HG03442 (cell line): ENCODE data around the gene PFDN1.

Source experiments
- ATAC-seq: cut with Tn5 transposase; IDR thresholded peaks from one replicate; pipeline ENCODE4 v1.9.1; 2021; ENCODE audit warnings: mild to moderate bottlenecking, moderate library complexity; ENCODE audit not compliant: unreplicated experiment

The PFDN1 gene

DNA sequence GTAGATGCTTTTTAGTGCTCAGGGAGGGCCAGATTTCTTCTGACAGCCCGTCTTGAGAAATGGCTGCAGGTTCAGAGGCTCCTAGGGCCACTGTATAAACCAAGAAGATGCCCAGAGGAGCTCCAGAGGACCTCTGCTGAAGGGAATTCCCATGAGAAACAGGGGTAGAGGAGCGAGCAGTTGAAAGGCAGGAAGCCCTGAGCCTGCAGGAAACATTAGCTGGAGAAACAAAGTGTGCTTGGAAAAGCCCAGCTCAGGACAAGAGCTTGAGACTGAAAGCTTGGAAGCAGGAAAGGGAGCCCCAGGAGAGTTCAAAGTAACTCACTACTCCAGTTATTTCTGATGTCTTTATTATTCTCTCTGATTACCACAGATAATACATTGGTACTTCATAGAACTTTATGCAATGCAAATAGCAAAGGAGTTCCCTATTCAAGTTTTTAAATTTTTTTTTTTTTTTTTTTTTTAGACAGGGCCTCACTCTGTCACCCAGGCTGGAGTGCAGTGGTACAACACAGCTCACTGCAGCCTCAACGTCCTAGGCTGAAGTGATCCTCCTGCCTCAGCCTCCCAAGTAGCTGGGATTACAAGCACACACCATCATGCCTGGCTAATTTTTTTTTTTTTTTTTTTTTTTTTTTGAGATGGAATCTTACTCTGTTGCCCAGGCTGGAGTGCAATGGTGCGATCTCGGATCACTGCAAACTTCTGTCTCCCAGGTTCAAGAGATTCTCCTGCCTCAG lies 27.0 kb upstream of the PFDN1 start:
- no peak for ATAC-seq

DNA sequence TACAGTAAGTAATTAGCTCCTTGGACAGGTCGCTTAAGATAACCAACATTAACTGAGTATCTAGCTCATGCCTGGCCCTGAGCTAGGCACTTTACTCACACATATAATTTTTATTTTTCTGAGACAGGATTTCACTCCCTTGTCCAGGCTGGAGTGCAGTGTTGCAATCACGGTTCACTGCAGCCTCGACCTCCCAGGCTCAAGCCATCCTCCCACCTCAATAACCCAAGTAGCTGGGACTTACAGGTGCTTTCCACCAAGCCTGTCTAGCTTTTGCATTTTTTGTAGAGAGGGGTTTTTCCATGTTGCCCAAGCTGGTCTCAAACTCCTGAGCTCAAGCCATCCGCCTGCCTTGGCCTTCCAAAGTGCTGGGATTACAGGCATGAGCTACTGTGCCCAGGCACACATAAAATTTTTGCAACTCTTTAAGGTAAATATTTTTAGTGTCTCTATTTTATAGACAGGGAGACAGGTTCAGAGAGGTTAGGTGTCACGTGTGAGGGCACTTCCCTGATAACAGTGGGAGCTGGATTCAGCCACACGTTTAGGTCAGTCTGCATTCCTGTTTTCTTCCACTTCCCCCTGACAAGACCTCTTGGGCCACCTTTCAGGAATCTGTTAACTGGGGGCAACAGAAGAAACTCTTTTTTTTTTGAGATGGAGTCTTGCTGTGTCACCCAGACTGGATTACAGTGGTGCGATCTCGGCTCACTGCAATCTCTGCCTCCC lies 25.3 kb upstream of the PFDN1 start:
- no peak for ATAC-seq

DNA sequence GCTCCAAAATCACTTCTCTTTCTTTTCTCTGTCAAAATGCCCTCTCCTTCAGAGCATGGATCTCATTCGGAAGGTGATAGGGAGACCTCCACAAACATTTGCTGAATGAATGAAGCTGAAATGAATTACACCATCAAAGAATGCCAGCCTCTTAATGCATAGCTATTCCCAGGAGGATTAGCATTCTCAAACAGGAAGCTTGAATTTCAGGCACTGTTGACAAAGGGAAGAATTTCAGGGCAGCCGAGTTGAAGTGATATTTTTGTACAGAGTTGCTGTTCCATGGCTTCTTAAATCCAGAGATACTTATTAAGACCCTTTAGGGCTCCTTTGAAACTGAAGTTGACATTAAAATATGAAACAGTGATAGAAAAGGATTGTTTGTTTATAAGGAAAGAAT lies 24.7 kb upstream of the PFDN1 start:
- no peak for ATAC-seq

DNA sequence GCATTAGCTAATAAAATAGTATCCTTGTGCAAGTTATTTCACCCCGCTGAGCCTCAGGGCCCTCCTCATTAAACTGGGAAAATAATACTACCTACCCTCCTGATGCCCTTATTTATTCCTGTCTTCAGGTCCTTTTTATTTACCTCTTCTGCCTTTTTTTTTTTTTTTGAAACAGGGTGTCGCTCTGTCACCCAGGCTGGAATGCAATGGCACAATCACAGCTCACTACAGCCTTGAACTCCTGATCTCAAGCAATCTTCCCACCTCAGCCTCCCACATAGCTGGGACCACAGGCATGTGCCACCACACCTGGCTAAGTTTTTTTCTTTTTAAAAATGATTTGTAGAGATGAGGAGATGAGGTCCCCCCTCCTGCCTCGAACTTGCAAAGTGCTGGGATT lies 22.6 kb upstream of the PFDN1 start:
- ATAC-seq, result no peak

DNA sequence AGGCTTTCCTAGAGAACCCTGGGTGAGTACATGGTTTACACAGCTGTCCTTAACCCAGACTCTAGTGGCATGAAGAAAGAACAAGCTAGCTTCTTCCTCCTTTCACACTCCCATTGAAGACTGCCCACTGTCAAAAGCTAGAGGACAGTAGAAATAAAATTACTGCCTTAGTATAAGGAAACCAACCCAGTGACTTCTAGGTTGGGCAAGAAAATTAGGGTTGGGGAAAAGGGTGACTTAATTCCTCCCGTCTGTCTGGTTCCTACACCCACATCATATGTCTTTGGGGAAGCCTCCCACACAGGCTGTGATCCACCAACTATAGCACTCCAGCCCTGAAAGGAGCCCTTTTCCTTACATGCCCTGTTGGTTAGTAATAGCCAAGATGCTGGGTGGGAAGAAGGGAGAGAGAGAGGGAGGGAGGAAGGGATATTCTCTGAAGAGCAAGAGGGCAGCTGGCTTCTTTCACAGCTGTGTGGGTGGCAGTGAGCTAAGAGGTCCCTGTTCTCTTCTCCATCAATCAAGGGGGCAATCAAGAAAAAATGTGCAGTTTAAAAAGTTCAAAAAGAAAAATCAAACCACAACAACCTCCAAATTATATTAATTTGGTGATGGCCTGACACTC lies 21.8 kb upstream of the PFDN1 start:
- ATAC-seq, result no peak

DNA sequence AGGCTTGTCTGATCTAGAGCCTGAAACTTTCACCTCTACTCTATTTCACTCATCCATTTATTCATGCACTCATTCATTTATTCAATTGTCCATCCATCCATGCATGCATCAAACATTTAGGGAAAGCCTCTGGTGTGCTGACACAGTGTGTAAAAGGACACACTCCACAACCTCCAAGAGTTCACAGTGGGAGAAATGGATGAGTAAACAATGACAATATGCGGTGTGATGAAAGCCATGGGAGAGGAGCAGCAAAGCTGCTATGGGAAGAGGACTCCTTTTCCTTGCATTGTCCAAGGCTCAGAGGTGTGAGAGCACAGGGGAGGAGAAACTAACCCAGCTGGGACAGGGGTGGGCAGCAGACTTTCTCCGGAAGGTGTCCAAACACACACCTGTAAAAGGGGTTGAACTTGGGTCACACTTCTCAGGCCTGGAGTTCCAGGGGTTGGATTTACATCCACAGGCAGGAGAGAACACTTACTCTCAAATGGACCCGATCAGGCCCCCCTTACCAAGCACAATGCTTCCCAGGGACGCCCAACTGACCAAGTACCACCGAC lies 21.2 kb upstream of the PFDN1 start:
- no peak for ATAC-seq

DNA sequence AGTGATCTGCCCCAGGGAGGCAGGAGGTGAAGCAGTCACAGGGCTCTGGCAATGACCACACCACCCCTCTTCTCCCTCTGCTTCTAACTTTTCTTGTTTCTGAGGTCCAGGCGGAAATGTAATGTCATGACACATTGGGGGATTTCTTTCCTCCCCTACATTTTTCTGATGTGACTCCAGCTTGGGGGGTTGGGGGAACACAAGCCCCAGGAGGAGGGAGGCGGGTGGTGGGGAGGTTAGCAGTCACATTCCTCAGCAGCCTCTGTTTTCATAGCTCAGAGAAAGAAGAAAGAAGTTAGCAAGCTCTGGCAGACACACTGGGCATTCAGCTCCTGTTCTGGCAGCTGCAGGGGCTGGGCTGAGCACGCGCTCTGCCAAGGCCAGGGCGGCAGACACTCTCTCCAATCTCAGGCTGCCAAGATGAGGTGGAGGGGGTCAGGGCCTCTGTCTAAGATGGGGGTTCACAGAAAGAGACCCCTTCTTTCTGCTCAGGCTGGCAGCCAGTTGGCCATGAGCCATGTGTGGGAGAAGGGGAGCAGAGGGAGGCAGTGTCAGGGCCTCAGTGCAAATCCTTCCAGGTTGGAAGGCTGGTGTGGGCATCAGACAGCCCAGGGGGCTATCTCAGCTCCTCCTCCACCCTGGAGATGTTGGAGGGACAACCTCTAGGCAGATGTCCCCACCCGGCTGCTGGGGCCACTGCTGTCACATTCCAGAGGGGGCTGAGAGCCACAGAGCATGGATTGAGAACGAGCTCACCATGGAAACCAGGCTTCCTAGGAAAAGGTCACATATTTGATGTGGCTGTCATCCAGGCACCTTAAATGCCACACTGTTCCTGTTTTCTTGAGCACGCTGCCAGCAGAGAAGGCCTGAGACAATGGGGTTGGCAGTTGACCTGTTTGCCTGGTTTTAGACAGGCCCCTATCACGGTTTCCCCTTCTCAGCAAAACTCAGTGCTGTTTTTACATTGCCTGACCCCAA lies 20.1 kb upstream of the PFDN1 start:
- ATAC-seq, result no peak

DNA sequence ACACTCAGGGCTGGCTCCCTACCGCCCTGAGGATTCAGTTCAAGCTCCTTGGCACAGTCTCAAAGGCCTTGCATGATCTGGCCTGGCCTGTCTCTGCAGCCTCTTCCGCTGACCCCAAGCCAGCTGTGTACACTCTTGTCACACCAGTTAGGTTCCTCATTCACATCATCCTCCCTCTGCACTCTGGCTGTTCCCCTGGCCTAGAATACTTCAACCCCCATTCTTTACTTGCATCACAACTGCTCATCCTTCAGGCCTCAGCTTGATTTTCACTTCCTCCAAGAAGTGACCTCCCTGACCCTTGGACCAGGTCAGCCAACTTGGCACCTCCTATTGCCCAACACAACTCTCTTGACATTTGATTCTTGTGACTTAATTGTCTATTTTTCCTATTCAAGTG lies 18.9 kb upstream of the PFDN1 start:
- ATAC-seq, result peak; percentile 52

DNA sequence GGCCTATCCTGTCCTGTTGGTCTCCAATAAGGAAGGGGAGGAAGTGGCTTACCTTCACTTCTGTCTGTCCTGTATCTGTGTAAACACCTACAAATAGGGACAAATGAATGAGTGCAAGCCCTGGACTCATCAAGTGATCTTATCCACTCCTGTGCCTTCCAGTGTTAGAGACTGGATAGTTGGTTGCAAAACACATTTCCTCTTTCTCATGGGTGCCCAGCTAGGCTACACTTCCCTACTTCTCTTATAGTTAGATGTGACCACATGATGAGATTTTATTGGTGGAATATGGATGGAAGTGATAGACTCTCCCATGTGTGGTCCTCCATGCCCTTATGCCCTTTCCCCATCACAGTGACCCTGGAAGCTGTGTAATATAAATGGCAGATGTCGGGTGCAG lies 16.9 kb upstream of the PFDN1 start:
- no peak for ATAC-seq

DNA sequence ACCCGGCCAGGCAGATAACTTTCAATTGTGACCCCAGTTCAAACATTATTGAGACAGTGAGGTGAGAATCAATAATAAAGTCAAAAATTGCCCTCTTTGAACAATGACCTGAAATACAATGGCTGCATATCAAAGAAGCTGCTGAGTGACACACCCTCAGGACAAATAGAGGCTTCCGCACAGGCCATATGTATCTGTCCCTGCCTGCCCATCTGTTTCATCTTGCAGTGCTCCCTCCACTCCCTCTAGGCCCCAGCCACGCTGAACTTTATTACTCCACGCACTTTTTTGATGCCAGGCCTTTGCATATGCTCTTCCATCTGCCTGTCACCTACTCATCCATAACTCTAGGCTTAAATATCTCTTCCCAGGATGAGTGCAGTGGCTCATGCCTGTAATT lies 15.9 kb upstream of the PFDN1 start:
- no peak for ATAC-seq

DNA sequence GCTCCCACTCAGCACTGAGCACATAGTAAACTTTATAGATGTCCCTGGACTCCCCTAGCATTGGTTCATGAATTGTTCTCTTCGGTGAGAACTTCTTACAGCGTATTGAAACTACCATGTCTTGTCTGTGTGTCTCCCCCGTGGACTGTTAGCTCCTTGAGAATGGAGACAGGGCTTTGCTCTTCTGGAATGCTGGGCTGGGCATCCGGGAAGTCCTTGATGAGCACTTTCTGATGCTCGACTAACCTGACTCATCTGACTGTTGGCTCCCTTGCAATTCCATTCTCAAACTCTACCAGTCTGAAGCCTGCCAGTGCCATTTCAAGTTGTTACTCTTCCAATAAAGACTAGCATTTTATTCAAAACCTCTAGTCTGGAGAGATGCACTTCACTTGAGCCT lies 15.0 kb upstream of the PFDN1 start:
- no peak for ATAC-seq

DNA sequence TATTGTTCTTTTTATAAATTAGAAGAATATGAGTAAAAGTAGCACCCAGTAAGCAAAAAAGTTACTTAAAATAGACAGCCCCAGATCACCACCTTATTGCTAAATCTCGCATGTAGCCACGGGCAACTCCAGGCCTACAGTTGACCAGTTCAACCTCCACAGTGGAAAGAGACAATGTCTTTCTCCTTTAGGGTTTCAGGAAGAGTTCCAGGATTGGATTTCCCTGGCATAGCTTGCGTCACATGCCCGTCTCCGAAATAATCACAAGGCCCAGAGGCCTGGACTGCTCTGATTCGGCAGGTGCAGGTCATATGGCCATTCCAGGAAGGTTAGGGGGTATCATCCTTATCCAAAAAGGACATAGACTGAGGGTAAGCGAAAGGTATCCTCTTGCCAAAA lies 9.9 kb upstream of the PFDN1 start:
- ATAC-seq, result no peak

DNA sequence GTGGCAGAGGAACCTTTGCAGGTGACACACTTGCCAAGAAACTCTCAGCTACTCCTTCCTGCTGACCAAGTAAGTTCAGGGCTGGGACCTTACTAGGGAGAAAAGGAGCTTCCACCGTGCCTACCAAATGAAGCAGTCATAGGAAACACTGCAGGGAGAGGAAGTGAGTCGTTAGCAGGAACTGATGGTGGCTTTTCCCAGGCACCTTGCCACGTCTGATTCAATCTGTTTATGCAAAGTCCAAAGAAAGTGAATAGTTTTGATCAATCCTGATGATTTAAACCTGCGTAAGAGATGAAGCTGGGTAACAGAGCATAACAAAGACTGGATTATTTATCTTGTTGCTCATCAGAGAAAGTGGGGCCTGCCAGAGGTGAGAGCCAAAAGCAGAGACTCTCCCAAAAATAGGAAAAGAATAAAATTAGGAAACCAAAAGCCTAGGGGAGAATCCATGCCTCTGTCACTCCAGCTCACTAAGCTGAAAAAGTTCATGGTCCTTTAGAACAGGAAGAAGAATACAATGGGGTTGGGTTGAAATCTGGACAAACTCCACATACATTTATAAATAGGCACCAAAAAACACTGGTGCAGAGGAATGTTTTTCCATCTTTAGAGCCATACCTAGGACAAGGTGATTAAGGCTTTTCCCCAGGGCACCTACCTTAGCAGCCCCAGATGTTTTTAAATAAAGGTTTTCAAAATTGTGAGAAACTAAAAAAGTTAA lies 9.3 kb upstream of the PFDN1 start:
- no peak for ATAC-seq

DNA sequence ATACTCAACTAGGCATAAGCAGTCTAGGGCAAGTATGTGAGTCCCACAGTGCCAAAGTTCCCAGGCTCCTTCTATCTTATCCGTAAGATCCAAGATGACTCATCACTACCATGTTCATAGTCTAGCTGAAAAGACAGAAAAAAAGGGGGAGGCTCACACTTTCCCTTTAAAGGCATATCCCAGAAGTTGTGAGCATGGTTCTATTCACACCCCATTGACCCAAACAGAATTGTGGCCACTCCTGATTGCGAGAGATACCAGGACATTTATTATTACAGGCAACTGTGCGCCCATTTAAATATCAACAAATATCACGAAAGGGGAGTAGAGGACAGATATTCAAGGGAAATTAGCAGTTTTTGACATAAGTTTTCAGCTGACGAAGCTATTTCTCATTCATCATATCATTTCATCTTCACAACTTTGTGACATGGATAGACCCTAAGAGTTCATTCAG lies 8.1 kb upstream of the PFDN1 start:
- ATAC-seq, result no peak

DNA sequence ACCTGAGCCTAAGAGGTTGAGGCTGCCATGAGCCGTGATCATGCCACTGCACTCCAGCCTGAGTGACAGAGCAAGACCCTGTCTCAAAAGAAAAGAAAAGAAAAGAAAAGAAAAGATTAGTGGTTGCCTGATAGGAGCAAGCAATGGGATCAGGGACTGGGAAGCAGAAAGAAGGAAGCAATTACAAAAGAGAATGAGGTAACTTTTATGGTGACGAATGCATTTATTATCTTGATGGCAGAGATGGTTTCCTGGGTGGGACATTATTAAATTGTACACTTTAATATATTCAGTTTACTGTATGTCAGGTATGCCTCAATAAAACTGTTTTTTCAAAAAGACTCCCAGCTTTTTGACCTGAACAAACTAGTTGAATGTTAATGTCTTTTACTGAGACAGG lies 7.5 kb upstream of the PFDN1 start:
- no peak for ATAC-seq

DNA sequence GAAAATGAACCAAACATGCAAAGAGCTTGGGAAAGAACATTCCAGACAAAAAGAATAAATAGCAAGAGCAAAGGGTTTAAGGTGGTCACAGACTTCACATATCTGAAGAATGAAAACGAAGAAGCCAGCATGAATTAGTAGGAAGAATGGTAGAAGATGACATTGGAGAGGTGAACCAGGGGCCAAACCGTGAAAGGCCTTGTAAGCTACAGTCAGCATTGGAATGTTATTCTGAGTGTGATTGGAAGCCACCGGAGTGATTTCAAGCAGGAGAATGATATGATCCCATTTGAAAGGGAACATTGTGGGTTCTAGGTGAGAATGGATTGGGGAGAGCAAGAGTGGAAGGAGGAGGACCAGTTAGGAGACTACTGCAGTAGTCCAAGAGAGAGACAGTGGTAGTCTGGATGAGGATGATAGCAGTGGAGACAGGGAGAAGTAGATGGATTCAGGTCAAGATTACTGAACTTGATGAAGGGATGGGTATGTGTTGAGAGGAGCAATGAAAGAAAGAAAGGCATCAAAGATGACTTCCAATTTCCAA lies 6.9 kb upstream of the PFDN1 start:
- ATAC-seq, result no peak

DNA sequence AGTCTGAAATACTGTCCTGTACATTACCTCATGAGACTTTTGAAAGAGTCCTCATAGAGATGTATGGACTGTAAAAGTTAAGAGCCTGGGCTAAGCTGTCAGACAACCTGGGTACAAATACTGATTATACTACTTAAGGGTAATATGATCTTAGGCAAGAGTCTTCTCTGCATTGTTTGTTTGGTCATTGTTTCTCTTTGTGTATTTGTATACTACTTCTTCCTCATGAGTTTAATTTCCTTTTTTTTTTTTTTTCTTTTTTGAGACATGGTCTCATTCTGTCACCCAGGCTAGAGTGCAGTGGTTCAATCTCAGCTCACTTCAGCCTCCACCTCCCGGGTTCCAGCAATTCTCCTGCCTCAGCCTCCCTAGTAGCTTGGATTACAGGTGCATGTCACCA lies 2.6 kb upstream of the PFDN1 start:
- no peak for ATAC-seq

DNA sequence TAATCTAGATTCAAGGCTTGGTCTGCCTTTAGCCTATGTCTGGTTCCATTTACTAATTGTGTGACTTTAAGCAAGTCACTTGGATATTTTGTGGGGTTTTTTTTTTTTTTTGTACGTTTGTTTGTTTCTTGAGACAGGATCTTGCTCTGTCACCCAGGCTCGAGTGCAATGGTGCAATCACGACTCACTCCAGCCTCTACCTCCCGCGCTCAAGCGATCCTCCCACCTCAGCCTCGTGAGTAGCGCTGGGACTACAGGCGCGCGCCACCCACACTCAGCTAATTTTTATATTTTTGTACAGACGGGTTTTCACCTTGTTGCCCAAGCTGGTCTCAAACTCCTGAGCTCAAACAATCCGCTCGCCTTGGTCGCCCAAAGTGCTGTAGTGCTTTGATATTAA lies 1.1 kb upstream of the PFDN1 start:
- ATAC-seq, result no peak

DNA sequence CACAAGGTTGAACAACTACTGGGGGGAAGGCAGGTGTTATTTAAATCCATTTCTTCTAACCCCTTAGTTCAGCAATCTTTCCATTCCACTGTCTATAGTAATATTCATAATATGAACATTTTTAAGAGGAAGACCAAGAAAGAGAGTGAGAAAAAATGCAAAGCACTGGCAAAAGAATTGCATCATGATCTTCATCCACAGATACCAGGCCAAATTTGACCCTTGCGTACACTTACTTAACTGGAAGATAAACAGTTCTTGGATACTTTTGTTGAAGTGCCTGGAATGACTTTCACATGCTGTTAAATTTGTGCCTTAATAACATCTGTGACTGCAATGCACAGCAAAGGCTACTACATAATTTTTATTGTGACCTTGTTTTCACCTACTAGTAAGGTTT lies 1.8 kb downstream of the PFDN1 start:
- no peak for ATAC-seq

DNA sequence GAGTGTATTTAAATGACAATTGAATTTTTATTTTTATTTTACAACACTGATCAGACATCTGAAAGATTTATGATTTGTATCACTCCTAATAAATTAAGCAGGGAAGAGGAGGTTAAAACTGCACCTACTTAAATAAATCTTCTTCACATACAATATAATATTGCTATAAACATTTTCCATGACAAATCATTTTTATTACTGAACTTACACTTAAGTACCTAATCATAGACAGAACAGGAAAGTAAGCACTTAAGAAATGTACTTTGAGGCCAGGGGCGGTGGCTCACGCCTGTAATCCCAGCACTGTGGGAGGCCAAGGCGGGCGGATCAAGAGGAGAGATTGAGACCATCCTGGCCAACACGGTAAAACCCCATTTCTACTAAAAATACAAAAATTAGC lies 3.8 kb downstream of the PFDN1 start:
- ATAC-seq, result no peak
